Muscle layer of duodenum (tissue), 2 donors: ENCODE results near the gene FBXO3.

Experiments used
- H3K27ac ChIP-seq: one replicate; pipeline ENCODE4 v1.7.0; 2013; ENCODE audit warnings: mild to moderate bottlenecking, low read length
- H3K27me3 ChIP-seq: one replicate; pipeline ENCODE4 v1.7.0; 2013; ENCODE audit warnings: low read depth, mild to moderate bottlenecking, control low read depth, low read length
- H3K36me3 ChIP-seq, 2 donors: one replicate each; pipeline ENCODE4 v1.7.0; 2013; ENCODE audit warnings: low read length in 2 of 2, control low read depth in 1 of 2, mild to moderate bottlenecking in 1 of 2; ENCODE audit not compliant: insufficient read depth in 2 of 2, control insufficient read depth in 1 of 2
- H3K4me1 ChIP-seq, 2 donors: one replicate each; pipeline ENCODE4 v1.7.0; 2013; ENCODE audit warnings: low read length in 2 of 2, mild to moderate bottlenecking in 2 of 2, control low read depth in 1 of 2, moderate library complexity in 1 of 2; ENCODE audit not compliant: insufficient read depth in 2 of 2, control insufficient read depth in 1 of 2
- H3K4me3 ChIP-seq, 2 donors: one replicate each; pipeline ENCODE4 v1.7.0; 2013; ENCODE audit warnings: low read length in 2 of 2, low read depth in 1 of 2, mild to moderate bottlenecking in 1 of 2
- H3K9me3 ChIP-seq, 2 donors: one replicate each; pipeline ENCODE4 v1.7.0; 2013; ENCODE audit warnings: low read length in 2 of 2, control low read depth in 1 of 2, mild to moderate bottlenecking in 1 of 2; ENCODE audit not compliant: control insufficient read depth in 1 of 2
- donor health status: healthy.

Gene FBXO3

DNA sequence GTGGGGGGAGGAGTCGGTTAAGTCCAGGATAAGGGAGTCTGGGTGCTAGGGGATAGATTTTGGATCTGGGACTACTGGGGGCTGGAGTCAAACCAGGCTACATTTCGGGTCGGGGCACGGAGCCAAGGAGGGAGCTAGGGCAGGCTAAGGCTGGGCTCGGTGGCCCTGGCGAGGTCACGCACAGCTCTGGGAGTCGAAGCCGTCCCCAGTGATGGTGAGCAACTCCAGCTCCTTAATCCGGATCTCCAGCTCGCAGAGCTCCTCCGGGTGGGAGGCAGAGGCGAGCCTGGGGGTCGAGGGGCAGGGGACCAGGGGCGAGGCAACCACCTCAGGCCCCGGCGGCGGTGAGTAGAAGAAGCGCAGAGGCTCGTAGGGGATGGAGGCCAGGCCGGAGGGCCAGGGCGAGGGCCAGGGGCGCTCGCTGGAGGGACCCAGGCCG is 74.2 kb downstream of the FBXO3 start:
- Histone ChIP-seq H3K27me3 (no peaks in the 10 kb centered on the region), H3K36me3 (peaks cover 0 to 2% of the 10 kb centered on the region in 2 donors), H3K9me3 (no peaks in the 10 kb centered on the region), H3K27ac (no peak overlapping the region), H3K4me1 (peaks cover 0 to 4% of the 10 kb centered on the region in 2 donors), H3K4me3 (peak overlapping the region in 1 of 2 donors; percentile 66)

DNA sequence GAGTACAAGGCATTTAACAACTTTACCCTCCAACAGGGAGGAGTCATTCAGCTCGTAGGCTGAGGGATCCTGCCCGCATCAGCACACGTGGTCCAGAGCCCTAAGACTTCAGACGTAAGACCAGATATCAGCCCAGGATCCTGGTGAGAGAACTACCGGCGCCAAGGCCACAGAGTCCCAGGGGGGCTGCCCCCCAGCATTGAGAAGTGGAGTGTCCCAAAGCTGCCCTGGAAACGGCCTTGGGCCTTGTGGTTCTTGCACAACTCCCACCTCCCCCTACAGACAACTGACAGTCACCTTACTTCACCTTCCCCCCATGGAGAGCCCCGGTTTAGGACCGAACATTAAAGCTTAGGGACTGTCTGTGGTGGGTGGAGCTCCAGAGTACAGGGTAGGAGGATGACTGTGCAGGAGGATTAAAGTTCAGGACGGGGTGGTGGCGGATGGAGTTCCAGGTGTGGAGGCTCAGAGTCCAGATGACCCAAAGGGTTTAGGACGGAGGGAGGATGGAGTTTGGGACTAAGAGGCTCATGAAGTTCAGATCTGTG is 74.7 kb downstream of the FBXO3 start:
- Histone ChIP-seq H3K9me3 (no peaks in the 10 kb centered on the region), H3K27ac (no peak overlapping the region), H3K27me3 (no peaks in the 10 kb centered on the region), H3K4me3 (peak overlapping the region in 1 of 2 donors; percentile 66), H3K4me1 (peaks cover 0 to 4% of the 10 kb centered on the region in 2 donors), H3K36me3 (no peaks in the 10 kb centered on the region)

DNA sequence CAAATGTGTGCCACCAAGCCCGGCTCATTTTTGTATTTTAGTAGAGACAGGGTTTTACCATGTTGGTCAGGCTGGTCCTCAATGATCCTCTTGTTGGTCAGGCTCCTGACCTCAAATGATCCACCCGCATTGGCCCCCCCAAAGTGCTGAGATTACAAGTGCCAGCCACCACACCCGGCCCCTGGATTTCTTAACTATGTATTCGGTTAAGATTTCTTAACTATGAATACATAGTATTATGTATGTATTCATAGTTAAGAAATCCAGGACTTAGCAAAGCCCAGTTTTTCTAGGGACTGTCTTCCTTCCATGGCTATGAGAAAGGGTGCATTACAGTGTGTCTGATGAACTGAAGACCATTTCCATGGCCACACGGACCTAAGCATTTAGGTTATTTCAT is 75.4 kb downstream of the FBXO3 start:
- H3K27ac ChIP-seq = no peak overlapping the region
- peaks cover 0 to 4% of the 10 kb centered on the region in 2 donors for H3K4me1 ChIP-seq
- H3K4me3 ChIP-seq = no peak overlapping the region
- H3K27me3 ChIP-seq = no peaks in the 10 kb centered on the region
- no peaks in the 10 kb centered on the region for H3K9me3 ChIP-seq
- H3K36me3 ChIP-seq = no peaks in the 10 kb centered on the region

DNA sequence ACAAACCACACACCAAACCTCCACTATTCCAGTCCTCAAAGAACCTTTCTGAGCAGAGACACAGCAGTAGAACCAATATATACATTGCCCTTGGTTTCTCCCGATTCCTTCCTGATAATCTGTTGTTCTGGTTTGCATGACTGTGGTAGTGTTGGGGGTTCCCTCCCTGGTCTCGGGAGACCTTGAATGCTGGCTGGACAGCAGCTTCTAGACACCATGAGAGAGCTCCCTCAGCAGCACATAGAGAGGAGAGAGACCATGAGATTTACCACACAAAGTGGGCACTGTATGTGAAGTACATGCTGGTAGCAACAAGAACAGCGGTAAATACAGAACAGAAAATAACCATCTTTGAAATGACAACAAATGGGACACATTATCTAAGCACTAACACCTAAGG is 76.3 kb downstream of the FBXO3 start:
- Histone ChIP-seq H3K9me3 (no peaks in the 10 kb centered on the region), H3K36me3 (no peaks in the 10 kb centered on the region), H3K4me1 (peaks cover 0 to 4% of the 10 kb centered on the region in 2 donors), H3K4me3 (no peak overlapping the region), H3K27me3 (no peaks in the 10 kb centered on the region), H3K27ac (no peak overlapping the region)

DNA sequence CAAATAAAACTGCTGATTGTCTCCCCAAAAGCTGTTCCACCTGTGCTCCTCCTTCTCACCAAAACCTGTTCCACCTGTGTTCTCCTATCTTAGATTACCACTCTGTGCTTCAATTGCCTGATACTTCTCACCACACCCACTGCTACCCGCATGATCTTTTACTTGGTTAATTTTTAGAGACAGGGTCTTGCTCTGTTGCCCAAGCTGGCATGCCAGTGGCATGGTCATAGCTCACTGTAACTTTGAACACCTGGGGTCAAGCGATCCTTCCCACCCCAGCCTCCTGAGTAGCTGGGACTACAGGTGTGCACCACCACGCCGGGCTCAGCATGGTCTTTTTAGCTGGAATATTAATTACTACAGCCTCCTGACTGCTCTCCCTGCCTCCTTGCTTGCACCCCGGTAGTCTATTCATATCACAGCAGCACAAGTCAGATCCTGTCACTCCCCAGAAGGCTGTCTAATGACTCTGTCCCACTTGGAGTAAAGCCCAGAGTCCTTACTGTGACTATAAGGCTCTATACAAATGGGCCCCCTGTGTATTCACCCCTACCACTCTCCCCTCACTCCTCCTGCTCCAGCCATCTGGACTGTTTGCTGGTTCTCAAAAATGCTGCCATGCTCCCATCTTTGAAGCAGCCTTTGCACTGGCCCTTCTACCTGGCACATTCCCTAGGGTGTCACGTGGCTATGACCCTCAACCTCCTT is 77.2 kb downstream of the FBXO3 start:
- Histone ChIP-seq H3K4me1 (peaks cover 0 to 8% of the 10 kb centered on the region in 2 donors), H3K27ac (no peak overlapping the region), H3K9me3 (no peaks in the 10 kb centered on the region), H3K27me3 (no peaks in the 10 kb centered on the region), H3K36me3 (no peaks in the 10 kb centered on the region), H3K4me3 (no peak overlapping the region)

DNA sequence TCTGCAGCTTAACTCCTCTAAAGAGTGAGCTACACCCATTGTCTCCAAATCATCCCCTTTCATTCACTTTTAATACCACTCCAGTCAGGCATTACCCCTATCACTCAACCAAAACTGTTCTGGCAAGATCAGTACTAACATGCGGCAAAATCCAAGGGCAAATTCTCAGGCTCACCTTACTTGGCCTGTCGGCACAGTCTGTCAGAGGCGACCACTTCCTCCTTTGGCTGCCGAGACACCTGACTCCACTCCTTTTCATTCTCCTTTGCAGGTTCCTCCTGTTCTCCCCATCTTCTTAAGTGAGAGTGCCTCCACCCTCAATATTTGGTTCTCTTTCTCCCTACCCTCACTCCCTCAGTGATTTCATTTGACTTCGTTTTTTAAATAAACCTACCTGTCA is 77.9 kb downstream of the FBXO3 start:
- H3K36me3 ChIP-seq = peaks cover 0 to 3% of the 10 kb centered on the region in 2 donors
- no peak overlapping the region for H3K4me3 ChIP-seq
- no peak overlapping the region for H3K27ac ChIP-seq
- H3K9me3 ChIP-seq = no peaks in the 10 kb centered on the region
- peaks cover 0 to 12% of the 10 kb centered on the region in 2 donors for H3K4me1 ChIP-seq
- no peaks in the 10 kb centered on the region for H3K27me3 ChIP-seq

DNA sequence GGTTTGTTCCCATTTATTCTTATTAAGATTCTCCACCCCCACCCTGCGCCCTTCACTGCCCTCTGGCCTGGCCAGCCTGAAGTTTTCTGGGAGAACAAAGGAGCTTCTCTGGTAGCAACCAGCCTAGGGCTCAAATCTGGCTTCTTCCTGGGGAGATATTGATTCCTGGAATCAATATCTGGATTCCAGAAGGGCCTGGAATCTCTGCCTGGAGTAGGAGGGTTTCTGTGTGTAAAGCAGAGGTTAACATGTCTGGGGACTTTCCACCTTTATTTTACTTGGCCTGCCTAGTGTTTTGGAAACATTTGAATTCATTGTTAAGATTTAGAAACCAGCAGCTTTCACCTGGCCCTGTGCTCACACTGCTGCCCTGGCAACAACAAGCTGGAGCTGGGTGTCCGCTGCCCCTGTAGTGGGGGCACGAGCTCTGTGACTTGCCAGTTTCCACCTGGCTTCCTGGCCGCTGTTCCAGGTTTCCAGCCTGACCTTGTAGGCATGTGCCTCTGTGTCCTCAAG is 79.2 kb downstream of the FBXO3 start:
- Histone ChIP-seq H3K4me3 (no peak overlapping the region), H3K27ac (no peak overlapping the region), H3K27me3 (no peaks in the 10 kb centered on the region), H3K4me1 (peaks cover 0 to 18% of the 10 kb centered on the region in 2 donors), H3K36me3 (peaks cover 0 to 6% of the 10 kb centered on the region in 2 donors), H3K9me3 (no peaks in the 10 kb centered on the region)

DNA sequence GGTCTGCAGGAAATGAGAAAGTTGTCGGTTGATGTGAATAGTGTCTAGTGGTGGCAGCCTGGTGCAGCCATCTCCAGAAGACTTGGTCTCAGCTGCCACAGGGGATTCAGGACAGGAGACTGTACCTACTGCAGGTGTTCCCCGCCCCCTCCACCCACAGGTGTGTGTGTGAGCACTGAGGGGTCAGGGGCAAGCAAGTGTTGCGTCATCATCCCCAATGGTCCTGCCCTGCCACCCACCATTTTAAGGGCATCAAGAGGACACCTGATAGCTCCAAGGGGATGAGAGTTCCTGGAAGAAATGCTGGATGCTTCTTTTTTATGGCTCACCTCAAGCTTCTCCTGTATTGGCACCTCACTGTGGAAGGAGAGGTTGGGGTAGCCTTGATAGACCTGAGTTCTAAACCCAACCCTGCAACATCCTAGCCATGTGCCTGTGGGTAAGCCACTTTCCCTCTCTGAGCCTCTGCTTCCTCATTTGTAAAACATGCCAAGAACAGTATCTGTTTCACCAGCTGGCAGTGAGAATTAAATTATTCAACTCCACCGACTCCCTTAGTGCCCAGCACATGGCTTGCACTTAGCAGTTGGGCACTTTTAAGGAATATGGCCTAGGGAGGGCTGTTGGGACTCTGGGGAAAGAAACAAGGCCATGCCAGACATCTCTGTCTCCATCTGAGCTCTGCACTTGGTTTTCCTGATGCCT is 79.8 kb downstream of the FBXO3 start:
- H3K27me3 ChIP-seq = no peaks in the 10 kb centered on the region
- H3K4me1 ChIP-seq = peaks cover 0 to 18% of the 10 kb centered on the region in 2 donors
- H3K36me3 ChIP-seq = peaks cover 0 to 11% of the 10 kb centered on the region in 2 donors
- H3K4me3 ChIP-seq = no peak overlapping the region
- no peak overlapping the region for H3K27ac ChIP-seq
- no peaks in the 10 kb centered on the region for H3K9me3 ChIP-seq

DNA sequence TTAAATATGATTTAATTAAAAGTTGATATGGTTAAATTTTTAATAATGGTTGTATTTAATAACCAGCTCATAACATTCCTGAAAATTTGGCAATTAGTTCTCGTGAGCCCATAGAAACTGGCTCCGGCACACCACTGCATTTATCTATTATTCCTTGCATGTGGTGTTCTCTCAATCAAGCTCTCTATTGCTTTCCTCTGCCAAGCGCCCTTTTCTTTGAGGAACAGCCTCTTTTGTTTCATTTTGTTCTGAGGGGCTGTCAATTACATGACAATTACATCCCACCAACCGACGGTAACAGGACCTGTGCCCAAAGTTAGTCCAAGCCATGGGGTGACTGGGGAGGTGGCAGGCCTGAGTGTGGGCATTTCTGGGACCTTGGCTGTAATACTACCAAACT is 81.8 kb downstream of the FBXO3 start:
- H3K27me3 ChIP-seq = no peaks in the 10 kb centered on the region
- peak overlapping the region; percentile 82 for H3K27ac ChIP-seq
- H3K9me3 ChIP-seq = peaks cover 0 to under 1% of the 10 kb centered on the region in 2 donors
- no peak overlapping the region for H3K4me3 ChIP-seq
- H3K36me3 ChIP-seq = peaks cover 0 to 11% of the 10 kb centered on the region in 2 donors
- H3K4me1 ChIP-seq = peaks cover 0 to 18% of the 10 kb centered on the region in 2 donors

DNA sequence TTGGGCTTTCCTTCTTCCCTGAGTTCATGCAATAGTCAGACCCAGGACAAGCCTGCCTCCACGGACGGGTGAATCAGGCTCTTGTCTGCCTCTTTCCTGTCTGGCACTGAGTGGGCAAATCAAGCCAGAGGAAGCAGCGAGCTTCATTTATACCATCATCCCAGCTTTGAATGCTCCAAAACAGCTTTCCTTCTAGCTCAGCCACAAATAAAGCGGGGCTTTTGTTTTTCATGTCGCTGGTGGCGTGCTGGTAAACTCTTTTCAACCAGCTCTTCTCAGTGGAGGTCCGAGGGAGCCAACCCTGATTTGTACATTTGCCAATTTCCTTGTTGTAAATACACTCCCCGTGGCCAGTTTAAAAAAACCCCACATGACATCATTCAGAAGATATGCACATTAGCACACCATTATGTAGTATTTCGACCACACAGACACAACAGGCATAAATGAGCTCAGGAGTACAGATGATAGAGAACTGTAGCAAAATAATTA is 82.3 kb downstream of the FBXO3 start:
- Histone ChIP-seq H3K9me3 (peaks cover 0 to 5% of the 10 kb centered on the region in 2 donors), H3K4me1 (peaks cover 0 to 18% of the 10 kb centered on the region in 2 donors), H3K36me3 (peaks cover 0 to 11% of the 10 kb centered on the region in 2 donors), H3K27me3 (no peaks in the 10 kb centered on the region), H3K27ac (peak overlapping the region; percentile 82), H3K4me3 (no peak overlapping the region)
